DMS114 treated with DMSO at 0.1 percent for 48 hours (cell line): ENCODE data around the gene DAD1.

Source experiments
- DNase-seq: peaks from one replicate; lab custom pipeline; 2025; ENCODE audit not compliant: unreplicated experiment; lab: John Stamatoyannopoulos, UW

DAD1 gene

GRCh38 chr14:22520796-22521195, 68.2 kb downstream of the DAD1 start:
- no peak for DNase-seq

- DNase-seq: no peak
Observed at GRCh38 chr14:22519877-22520685, 68.9 kb downstream of the DAD1 start.

GRCh38 chr14:22518073-22518472, 71.0 kb downstream of the DAD1 start:
- DNase-seq: no peak

- DNase-seq: no peak
Observed at GRCh38 chr14:22517117-22517720, 71.8 kb downstream of the DAD1 start.

- DNase-seq: no peak
Observed at GRCh38 chr14:22515929-22516328, 73.1 kb downstream of the DAD1 start.
